Activated naive CD4-positive, alpha-beta T cell treated with Interleukin-2 at 50 U/mL for 16 hours (primary cell): ENCODE data around the gene IL1RAPL2.
"Not testable (repeated sequence)": the region's sequence is repeated elsewhere in the genome, so short reads cannot be mapped to it uniquely, and the experiment has no call there.

Source experiments
- DNase-seq: peaks from one replicate; pipeline ENCODE4 v3.0.0-alpha.2; 2020

Gene IL1RAPL2

DNA sequence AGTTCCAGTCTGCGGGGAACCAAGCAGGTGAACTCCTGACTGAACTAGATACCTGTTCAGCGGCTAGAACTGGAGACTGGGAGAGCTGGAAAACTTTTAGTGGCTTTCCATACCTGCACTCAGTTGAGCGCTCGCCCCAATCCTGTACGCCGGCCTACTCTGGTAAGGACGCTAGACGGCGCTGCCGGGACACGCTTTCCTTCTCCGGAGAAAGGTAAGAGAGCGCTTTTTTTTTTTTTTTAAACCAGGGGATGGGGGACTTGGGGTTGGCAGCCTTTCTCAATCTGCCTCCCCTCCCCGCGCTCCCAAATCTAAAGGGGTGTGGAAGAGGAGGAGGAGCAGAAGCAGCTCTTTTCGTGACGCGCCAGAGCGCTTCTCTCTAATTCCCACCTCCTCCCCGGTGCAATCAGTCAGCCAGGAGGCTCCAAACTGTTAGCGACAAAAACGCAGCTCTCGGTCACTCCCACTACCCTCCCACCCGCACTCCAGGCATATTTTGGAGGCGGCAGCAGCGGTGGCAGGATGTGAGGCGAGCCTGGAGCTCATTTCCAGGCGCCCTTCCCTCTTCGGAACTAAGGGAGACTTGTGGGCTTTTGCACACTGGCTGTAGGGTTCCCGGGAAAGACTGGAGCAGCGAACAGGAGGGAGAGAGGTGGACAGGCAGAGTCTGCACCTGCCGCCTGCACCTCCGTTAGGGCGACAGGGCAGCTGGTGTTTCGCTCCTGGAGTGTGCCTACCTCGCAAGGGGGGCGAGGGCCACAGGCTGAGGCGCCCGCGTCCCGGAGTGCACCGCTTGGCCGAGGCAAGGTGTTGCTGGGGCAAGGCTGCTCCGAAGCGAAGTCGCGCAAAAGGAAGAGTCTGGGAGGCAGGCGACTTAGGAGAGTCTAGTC lies at the start of gene IL1RAPL2:
IL1RAPL2 (plus strand) TSS at position 409 of the 890 bp plus-strand sequence.
- no peak for DNase-seq

DNA sequence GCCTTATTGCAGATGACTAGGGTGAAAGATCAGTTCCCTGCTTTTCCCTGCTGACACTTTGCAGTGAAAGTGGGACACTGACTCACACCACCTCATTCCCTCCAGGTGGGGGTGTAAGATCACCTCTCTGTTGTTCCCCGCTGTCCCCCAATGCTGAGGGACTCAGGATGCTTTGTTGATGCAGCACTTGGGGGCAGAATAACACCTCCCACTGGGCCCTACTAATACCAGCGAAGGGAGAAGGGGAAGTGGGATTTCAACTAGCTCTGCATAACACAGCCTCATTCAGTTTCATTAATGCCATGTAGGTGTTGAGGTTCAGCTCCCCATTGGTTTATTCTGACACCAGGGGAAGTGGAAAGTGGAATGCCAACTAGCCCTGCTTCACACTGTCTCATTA lies 43.6 kb upstream of the IL1RAPL2 start:
- DNase-seq, result no peak

GRCh38 chrX:104523858-104524257 lies 42.1 kb upstream of the IL1RAPL2 start:
- no peak for DNase-seq

DNA sequence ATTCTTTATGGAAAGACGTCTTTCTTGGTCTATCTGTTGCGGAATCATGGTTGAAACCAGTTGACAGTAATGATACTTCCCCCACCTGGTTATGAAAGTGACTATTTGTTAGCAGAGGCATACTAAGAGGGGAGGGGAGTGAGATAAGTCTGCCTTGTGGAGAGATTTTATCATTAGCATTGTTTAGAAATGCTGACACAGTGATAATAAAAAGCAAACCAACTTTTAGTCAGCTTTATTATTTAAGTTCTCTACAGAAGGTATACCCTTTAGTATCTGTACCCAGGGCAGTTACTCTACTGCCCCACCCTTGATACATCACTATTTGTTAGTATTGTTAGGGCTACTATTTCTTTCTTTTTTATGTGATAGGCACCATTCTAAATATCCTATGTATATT lies 26.9 kb upstream of the IL1RAPL2 start:
- DNase-seq, result no peak

DNA sequence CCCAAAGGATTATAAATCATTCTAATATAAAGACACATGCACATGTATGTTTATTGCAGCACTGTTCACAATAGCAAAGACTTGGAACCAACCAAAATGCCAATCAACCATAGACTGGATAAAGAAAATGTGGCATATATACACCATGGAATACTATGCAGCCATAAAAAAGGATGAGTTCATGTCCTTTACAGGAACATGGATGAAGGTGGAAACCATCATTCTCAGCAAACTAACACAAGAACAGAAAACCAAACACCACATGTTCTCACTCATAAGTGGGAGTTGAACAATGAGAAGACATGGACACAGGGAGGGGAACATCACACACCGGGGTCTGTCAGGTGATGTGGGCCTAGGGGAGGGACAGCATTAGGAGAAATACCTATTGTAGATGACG lies 23.6 kb upstream of the IL1RAPL2 start:
- DNase-seq, result not testable (repeated sequence)

GRCh38 chrX:104564335-104564734 lies 1.7 kb upstream of the IL1RAPL2 start:
- DNase-seq, result no peak

DNA sequence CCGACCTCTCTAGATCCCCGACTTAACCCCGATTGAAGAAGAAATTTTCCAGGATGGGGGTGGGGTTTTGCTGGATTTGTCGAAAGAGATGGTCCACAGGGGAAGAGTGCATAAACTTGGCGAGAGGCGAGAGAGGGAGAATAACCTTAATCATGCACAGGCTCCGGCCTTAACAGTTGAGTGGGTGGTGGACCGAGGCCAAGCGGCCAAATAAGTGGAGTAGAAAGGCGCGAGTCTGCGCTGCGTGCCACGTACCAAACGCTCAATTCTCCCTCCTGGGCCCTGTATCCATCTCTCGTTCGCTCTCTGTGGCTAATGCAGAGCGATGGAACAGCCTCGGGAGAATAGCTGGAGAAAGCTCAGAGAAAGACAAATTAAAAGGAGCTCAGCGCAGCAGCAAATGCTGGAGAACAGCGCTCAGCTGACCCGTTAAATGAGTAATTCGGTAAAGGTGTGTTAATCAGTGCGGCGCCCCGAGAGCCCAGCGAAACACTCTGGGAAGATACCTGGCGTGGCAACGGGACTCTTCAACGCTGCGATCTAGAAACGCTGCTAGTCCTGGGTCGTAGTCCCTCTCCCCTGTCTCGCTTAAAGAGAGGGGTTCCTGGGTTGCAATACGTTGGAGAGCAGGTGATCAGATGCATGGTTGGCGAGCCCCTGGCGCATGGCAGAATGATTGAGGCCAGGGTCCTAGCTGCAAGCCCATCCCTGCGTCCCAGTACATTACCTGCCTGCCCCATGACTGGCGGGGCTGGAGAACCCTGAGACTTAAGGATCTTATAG lies 887 bp upstream of the IL1RAPL2 start:
- DNase-seq, result no peak

DNA sequence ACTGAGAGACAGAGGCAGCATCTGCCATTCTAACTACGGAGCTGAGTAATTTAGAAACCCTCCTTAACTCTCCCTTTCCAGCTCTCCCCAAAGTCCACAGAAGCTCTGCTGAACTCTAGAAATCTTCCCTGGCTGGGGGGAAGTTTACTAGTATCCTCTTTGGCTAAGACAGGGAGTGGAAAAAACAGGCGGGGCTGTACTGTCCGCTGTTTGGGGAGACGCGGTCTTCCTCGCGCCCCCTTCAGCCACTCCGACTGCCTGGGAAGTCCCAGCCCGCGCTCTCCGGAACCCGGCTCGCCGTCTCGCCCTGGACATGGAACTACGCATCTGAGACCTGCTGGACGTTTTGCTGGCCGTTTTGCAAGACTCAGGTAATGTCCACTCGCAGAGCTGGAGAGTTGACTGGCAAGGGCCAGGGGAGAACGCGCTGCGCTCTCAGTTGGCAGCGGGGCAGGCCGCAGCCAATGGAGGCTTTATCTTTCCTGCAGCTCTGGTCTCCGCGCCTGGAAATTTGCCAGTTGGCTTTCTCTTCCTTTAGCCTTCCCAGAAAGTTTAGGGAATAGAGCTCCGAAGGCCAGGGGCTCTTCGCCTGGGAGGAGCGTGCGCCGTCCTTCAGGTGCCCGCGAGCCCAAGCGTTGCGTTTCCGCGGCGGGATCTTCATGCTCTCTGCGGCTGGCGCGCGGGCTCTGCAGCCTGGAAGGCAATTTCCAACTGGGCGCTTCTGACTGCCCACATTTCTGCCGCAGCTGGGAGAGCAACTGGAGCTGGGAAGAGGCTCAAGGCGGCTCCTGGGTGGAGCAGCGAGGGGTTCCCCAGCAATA lies 892 bp downstream of the IL1RAPL2 start:
- no peak for DNase-seq

DNA sequence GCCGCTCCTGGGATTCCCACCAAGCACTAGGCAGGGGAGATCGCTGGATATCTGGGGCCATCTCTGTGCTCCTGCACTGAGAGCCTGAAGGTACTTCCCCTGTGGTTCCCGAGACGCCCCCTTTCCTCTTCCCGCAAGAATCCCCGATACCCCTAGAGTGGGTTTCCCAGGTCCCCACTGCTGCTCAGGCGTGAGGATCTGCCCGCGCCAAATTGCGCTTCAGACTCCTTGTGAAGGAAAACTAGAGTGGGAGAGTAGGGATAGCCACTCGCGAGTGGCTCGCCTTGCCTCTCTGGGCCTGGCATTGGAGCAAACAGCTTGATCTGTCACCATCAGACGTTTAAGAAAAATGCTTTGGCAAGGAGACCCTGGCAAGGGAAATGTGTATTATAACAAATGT lies 1.5 kb downstream of the IL1RAPL2 start:
- no peak for DNase-seq

DNA sequence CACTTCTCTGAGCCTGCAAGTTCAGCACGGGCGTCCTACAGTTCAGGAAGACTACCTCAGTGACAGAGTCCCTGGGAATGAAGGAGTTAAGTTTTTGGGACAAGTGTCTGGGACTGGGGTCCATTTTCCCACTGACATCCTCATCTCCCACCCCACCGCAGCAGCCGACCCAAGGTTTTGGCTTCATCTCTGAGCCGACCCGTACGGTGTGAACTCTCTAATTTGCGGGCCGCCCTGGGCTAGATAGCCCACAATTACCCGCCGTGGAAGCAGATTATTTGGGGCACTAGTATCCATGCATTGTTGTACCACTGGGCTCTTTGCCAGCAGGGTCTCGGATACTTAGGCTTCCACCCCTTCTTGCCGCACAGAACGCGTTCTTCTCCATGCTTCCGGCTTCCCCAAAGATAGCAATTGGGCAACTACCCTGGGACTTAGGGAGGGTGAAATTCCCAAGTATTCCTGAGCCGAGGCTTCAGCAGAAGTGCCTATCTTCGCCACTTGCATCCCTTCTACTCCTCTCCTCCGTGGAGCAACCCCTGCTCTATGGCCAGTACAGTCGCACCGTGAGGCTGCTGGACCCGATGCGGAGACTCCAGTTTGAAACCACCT lies 2.4 kb downstream of the IL1RAPL2 start:
- no peak for DNase-seq

- DNase-seq, result no peak
Measured at GRCh38 chrX:104618106-104618895, 52.3 kb downstream of the IL1RAPL2 start.

DNA sequence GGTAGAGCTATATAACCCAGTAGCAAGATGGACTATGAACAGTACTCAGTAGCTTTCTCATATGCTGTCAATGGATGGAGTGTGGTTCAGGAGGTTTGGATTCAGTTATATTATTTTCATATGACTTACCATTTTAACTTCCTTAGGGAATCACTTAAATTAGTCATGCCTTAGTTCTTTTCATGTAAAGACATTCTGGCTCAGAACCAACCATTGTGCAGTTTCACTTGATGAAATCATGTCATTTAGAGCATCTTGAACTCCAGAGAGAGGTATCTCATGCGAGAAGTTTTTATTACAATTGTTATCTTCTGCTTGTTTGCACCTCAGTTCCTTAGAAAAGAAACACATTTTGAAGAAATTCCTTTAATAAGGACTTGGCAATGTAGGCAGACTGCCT lies 55.8 kb downstream of the IL1RAPL2 start:
- DNase-seq, result no peak

DNA sequence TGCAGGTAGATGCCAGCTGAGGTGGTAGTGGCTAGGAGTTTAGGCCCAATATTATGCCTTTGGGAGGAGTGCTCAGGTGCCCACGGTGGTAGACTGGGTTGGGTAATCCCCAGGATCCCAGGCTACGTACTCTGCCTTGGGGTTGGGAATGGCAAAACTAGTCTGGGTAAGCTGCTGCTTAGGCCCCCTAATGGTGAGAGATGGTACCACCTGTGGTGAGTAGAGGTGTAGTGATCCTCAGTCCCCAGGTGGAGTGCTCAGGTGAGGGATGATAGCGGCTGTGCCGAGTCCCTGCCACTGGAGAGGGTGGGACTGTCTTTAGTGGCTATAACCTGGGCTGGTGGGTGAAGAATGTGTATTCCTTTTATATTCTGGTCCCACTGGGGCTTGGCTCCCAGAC lies 75.2 kb downstream of the IL1RAPL2 start:
- DNase-seq, result no peak

- no peak for DNase-seq
Measured at GRCh38 chrX:104647084-104647483, 81.1 kb downstream of the IL1RAPL2 start.

- DNase-seq, result no peak
Measured at GRCh38 chrX:104659005-104659744, 93.2 kb downstream of the IL1RAPL2 start.

GRCh38 chrX:104660092-104660491 lies 94.1 kb downstream of the IL1RAPL2 start:
- no peak for DNase-seq

- DNase-seq, result no peak
Measured at GRCh38 chrX:104662694-104663093, 96.7 kb downstream of the IL1RAPL2 start.

- DNase-seq, result no peak
Measured at GRCh38 chrX:104665691-104666090, 99.7 kb downstream of the IL1RAPL2 start.

GRCh38 chrX:104668550-104668949 lies 102.6 kb downstream of the IL1RAPL2 start:
- no peak for DNase-seq

DNA sequence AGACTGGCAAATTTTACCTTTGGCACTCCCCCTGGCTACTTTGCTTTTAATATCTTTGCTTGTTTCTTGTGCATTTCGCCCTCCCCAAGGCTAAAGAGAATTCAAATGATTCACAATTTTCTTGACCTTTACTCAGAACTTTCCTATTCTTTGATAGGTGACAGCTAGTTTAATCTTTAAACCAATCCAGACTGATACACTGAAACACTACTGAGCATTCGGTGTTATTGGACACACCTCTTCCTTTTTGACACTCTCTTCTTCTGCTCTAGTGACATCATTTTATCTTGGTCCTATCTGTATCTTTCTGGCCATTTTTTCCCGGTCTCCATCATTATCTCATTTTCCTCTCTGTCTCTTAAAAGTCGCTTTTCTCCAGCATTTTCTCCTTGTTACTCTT lies 103.1 kb downstream of the IL1RAPL2 start:
- no peak for DNase-seq

DNA sequence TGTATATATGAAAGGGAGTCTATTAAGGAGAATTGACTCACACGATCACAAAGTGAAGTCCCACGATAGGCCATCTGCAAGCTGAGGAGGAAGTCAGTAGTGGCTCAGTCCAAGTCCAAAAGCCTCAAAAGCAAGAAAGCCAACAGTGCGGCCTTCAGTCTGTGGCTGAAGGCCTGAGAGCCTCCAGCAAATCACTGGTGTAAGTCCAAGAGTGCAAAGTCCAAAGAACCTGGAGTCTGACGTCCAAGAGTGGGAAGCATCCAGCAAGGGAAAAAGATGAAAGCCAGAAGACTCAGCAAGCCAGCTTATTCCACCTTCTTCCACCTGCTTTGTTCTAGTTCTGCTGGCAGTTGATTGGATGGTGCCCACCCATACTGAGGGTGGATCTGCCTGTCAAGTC lies 104.1 kb downstream of the IL1RAPL2 start:
- DNase-seq, result no peak
